ENCODE measurements around the gene AUTS2.

DNA sequence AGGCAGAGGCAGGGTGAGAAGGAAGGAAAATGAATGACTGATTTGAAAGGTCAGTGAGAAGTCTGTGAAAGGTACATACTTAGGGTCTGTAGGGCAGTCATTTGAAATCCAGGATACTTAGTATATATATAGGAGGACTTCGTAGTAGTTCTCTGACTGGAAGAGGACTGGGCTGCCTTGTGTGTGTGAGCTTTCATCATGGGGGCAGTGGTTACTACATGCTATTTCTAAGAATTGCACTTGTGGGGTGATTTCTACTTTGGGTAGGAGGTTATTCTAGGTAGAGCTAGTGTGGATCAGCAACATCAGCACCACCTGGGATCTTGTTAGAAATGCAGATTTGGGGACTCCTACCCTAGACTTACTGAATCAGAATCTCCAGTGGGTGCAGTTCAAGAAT, 104.1 kb downstream of the AUTS2 start:
- TF ChIP-seq, protein P1, sequence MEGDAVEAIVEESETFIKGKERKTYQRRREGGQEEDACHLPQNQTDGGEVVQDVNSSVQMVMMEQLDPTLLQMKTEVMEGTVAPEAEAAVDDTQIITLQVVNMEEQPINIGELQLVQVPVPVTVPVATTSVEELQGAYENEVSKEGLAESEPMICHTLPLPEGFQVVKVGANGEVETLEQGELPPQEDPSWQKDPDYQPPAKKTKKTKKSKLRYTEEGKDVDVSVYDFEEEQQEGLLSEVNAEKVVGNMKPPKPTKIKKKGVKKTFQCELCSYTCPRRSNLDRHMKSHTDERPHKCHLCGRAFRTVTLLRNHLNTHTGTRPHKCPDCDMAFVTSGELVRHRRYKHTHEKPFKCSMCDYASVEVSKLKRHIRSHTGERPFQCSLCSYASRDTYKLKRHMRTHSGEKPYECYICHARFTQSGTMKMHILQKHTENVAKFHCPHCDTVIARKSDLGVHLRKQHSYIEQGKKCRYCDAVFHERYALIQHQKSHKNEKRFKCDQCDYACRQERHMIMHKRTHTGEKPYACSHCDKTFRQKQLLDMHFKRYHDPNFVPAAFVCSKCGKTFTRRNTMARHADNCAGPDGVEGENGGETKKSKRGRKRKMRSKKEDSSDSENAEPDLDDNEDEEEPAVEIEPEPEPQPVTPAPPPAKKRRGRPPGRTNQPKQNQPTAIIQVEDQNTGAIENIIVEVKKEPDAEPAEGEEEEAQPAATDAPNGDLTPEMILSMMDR (IDR thresholded peaks at IDR 0.05) = no peak
- no peak for TF ChIP-seq POLR2A (IDR thresholded peaks at IDR 0.05)
